Cerebellar nuclear complex (tissue), 1 donor: ENCODE measurements around the gene RALGAPA2.
A peak's percentile ranks its signal among the peaks of the same experiment; 100 is the strongest.
"Not testable (repeated sequence)": the region's sequence is repeated elsewhere in the genome, so short reads cannot be mapped to it uniquely, and the experiment has no call there.

ENCODE experiments used
- DNase-seq, 2 experiments: peaks; one replicate each; lab custom pipeline; 2025; lab: John Stamatoyannopoulos, UW

RALGAPA2 gene

GRCh38 chr20:20571068-20571780 lies 141.2 kb downstream of the RALGAPA2 start:
- DNase-seq = no peak

DNA sequence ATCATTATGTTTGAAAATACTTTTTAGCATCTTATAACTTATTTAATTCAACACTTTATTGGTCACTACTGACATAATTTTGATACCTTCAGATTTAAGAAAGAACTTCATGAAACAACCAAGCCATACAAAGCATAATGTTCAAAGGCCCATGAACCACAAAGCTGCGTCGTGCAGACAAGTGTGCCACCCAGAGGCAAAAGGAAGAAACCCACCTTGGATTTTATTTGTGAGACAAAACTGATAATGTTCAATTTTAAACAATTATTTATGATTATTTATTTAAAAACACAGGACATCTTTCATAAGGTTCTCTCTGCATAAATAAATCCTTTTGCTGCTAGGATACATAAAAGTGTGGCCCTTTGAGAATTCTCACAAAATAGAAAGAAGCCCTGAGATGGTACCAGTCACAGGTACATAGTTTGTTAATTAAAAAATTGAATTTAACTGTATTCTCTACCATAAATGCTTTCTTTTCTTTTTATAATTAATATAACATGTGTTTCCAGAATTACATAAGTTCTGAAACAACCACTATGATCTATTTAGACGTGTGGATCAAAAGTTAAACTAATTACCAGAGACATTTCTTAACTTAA lies 143.7 kb downstream of the RALGAPA2 start:
- DNase-seq = peak in 1 of 2 experiments; percentile 27

DNA sequence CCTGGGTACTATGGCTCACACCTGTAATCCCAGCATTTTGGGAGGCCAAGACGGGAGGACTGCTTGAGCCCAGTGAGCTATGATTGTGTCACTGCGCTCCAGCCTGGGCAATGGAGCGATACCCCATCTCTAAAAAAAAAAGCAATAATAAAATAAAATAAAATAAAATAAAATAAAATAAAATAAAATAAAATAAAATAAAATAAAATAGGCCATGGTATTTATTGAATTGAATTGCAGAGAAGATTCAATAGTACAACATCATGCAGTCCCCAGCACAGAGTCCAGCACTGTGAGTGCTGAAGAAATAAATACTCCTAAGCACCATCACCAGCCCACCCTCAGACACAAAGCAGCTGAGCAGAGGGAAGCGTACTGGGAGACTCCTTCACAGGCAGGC lies 144.7 kb downstream of the RALGAPA2 start:
- DNase-seq = no peak

- DNase-seq = no peak
Measured at GRCh38 chr20:20566516-20566915, 145.9 kb downstream of the RALGAPA2 start.

GRCh38 chr20:20564279-20564678 lies 148.2 kb downstream of the RALGAPA2 start:
- no peak for DNase-seq

- DNase-seq = no peak
Measured at GRCh38 chr20:20562507-20562906, 149.9 kb downstream of the RALGAPA2 start.

DNA sequence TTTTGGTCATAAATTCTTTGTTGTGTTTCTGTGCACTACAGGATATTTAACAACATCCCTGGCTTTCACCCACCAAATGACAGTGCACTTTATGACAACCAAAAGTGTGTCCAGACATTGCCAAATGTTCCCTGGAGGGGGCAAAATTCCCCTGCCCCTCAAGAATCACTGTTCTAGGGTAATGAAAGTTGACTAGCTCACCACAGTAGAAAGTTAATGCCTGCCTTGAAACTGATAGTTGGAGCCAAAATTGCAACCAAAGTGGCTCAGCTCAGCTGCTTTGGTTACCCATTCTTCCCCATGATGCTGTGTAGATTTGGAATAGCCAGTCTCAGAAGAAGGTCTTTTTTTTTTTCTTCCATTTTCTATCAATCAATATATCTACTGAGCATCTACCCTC lies 150.6 kb downstream of the RALGAPA2 start:
- DNase-seq = no peak

GRCh38 chr20:20561172-20561571 lies 151.3 kb downstream of the RALGAPA2 start:
- DNase-seq = no peak

GRCh38 chr20:20557406-20557805 lies 155.0 kb downstream of the RALGAPA2 start:
- DNase-seq = no peak

DNA sequence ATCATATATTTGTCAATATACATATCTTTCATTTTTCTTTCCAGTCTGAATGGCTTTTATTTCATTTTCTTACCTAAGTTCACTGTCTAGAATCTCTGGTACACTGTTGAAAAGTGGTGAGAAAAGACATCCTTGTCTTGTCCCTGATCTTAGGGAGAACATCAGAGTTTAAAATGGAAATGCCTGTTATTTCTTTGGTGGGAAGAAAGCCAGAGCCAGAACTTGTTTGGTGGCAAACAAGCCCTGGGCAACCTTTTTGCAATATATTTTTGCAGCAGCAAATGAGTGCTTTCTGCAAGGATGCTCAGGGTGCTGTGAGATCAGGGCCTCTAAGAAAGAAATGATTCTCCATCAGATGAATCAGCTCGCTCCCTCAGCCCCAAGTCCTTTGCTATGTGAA lies 156.6 kb downstream of the RALGAPA2 start:
- no peak for DNase-seq

- DNase-seq = no peak
Measured at GRCh38 chr20:20554951-20555350, 157.5 kb downstream of the RALGAPA2 start.

GRCh38 chr20:20553541-20553940 lies 158.9 kb downstream of the RALGAPA2 start:
- DNase-seq = peak in 1 of 2 experiments; percentile 29

DNA sequence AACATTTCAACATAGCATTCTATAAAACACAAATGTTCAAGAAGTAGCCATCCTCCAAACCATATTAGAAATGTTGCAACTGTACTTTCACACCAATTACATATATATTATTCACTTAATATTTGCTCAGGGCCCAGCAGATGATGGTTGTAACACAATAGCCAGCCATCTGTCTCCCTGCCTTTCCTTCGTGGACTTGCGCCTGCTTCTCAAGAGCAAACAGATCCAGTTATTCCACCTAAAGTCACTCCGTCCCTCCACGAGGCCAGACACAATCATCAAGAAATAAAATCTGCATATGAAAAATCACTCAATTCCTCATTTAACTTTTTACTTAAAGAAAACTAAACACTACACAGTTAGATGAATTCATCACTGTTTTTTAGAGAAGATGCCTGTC lies 160.4 kb downstream of the RALGAPA2 start:
- DNase-seq = peak in 1 of 2 experiments; percentile 67

DNA sequence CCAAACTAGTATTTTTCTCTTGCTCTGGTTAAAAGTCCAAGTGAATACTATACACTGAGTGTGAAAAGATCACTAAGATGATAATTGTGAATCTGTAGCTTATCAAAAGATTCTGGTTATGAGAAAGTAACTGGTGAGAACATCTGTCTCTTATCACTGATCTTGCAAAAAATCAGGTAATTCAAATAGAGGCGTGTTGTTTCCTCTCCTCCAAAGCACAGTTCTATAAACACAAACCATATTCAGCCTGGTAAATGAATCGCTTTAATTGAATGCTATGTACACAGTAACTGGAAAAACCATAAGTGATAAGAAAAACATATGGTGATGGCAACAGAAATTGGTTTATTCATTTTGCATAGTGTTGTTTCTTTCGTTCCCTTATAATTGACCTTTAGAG lies 161.0 kb downstream of the RALGAPA2 start:
- no peak for DNase-seq

- DNase-seq = no peak
Measured at GRCh38 chr20:20549704-20550103, 162.7 kb downstream of the RALGAPA2 start.

- DNase-seq = peak; percentile 42 to 68
Measured at GRCh38 chr20:20549267-20549612, 163.2 kb downstream of the RALGAPA2 start.

GRCh38 chr20:20548527-20549266 lies 163.7 kb downstream of the RALGAPA2 start:
- DNase-seq = peak; percentile 50 to 85

GRCh38 chr20:20547876-20548266 lies 164.6 kb downstream of the RALGAPA2 start:
- no peak for DNase-seq

DNA sequence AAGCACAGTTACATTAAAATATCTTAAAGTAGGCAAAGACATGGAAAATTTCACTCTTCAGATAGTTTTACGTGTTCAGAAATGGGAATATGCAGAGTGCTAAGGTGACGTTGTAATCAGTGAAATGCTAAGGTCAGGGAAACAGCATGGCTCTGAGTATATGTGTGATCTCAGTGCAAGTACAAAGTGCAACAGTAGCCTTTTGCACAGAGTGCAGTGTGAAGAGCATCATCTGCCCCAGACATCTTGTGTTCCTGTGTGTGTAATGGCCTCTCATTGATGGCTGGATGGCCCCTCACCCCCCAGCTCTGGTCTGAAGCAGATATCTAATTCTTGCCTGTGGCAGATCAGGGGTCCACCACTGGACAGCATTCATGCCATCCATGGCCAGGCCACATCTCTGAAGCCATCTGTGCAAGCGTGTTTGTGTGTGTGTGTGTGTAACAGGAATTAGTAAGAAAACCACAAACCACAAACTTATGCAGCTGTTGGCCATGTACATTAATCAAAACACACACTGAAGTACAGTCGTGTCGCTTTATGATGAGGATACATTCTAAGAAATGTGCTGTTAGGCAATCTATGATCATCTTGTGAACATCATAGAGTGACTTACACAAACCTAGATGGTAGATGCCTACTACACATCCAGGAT lies 165.1 kb downstream of the RALGAPA2 start:
- no peak for DNase-seq

GRCh38 chr20:20546402-20546801 lies 166.0 kb downstream of the RALGAPA2 start:
- no peak for DNase-seq

- not testable (repeated sequence) for DNase-seq
Measured at GRCh38 chr20:20543348-20543747, 169.1 kb downstream of the RALGAPA2 start.

- peak in 1 of 2 experiments; percentile 35 for DNase-seq
Measured at GRCh38 chr20:20536240-20536933, 176.1 kb downstream of the RALGAPA2 start.
